Frontal cortex (tissue), 4 donors: ENCODE measurements around the gene CCDC141. TPM values are rescaled to one million over a fixed set of nuclear protein-coding genes. Genes with fewer than 3 reads are reported as not detected.

Experiments used
- DNase-seq, 2 donors: peaks; one replicate each; pipeline ENCODE4 v3.0.0; 2012; ENCODE audit warnings: low spot score in 2 of 2
- FAIRE-seq: peaks from 2 replicates; lab custom pipeline; 2012; peaks lifted over from hg19 to GRCh38; lab: Jason Lieb, UNC
- total RNA-seq: library from RNA; depleted of rRNA; stranded (reverse); fragments of >200 nt; gene quantifications from one replicate; pipeline ENCODE4 v1.2.3, GENCODE V29; 2014
- donor health status: control.
- donor health status: control.
- donor health status: control.

CCDC141 gene
- total RNA-seq, 1 donor from 2014 or later, result 1.2 TPM

GRCh38 chr2:178881075-178881474 lies 168.9 kb downstream of the CCDC141 start:
- DNase-seq (no peak), FAIRE-seq (no peak)

- no peak for DNase-seq
- no peak for FAIRE-seq
Measured at GRCh38 chr2:178880257-178880656, 169.7 kb downstream of the CCDC141 start.

GRCh38 chr2:178877874-178878273 lies 172.1 kb downstream of the CCDC141 start:
- DNase-seq (no peak), FAIRE-seq (no peak)

GRCh38 chr2:178874529-178875240 lies 175.3 kb downstream of the CCDC141 start:
- FAIRE-seq (no peak), DNase-seq (no peak)

- FAIRE-seq, result no peak
- DNase-seq, result no peak
Measured at GRCh38 chr2:178873912-178874311, 176.0 kb downstream of the CCDC141 start.

- FAIRE-seq, result no peak
- DNase-seq, result no peak
Measured at GRCh38 chr2:178871536-178871935, 178.4 kb downstream of the CCDC141 start.

GRCh38 chr2:178870703-178871102 lies 179.2 kb downstream of the CCDC141 start:
- DNase-seq, result no peak
- FAIRE-seq, result no peak

GRCh38 chr2:178865999-178866398 lies 183.9 kb downstream of the CCDC141 start:
- FAIRE-seq (no peak), DNase-seq (no peak)

- FAIRE-seq, result no peak
- DNase-seq, result no peak
Measured at GRCh38 chr2:178865146-178865936, 184.6 kb downstream of the CCDC141 start.

GRCh38 chr2:178863856-178864620 lies 185.9 kb downstream of the CCDC141 start:
- DNase-seq (no peak), FAIRE-seq (no peak)

GRCh38 chr2:178863130-178863855 lies 186.6 kb downstream of the CCDC141 start:
- DNase-seq, result no peak
- no peak for FAIRE-seq

- no peak for DNase-seq
- FAIRE-seq, result no peak
Measured at GRCh38 chr2:178860551-178860950, 189.4 kb downstream of the CCDC141 start.

GRCh38 chr2:178859730-178860129 lies 190.2 kb downstream of the CCDC141 start:
- FAIRE-seq, result no peak

GRCh38 chr2:178858896-178859625 lies 190.9 kb downstream of the CCDC141 start:
- FAIRE-seq (no peak), DNase-seq (no peak)

More at GRCh38 chr2:178859730-178860129, 190.2 kb downstream of the CCDC141 start:
- no peak for DNase-seq

GRCh38 chr2:178855151-178855550 lies 194.8 kb downstream of the CCDC141 start:
- DNase-seq (no peak), FAIRE-seq (no peak)

- DNase-seq (no peak), FAIRE-seq (no peak)
Measured at GRCh38 chr2:178848335-178848734, 201.6 kb downstream of the CCDC141 start.

- FAIRE-seq, result no peak
Measured at GRCh38 chr2:178846458-178846802, 203.5 kb downstream of the CCDC141 start.

GRCh38 chr2:178845566-178846457 lies 204.1 kb downstream of the CCDC141 start:
- FAIRE-seq, result no peak

More at GRCh38 chr2:178846458-178846802, 203.5 kb downstream of the CCDC141 start:
- no peak for DNase-seq

More at GRCh38 chr2:178845566-178846457, 204.1 kb downstream of the CCDC141 start:
- no peak for DNase-seq
